SK-N-SH treated with all-trans-retinoic acid at 6 μM for 48 hours (cell line): ENCODE results near the gene RBBP9.

Experiments
- ATAC-seq: fragments of 200-7000 bp; cut with Tn5 transposase; 3 replicates; pipeline ENCODE4 v1.9.1; 2020; ENCODE audit warnings: mild to moderate bottlenecking, moderate library complexity
- ARNTL ChIP-seq: fragments of 450-650 bp; formaldehyde crosslinking; IDR thresholded peaks from 2 replicates; pipeline ENCODE4 v1.5.0; 2020; ENCODE audit warnings: low read depth, mild to moderate bottlenecking, moderate library complexity, borderline replicate concordance
- BACH2 ChIP-seq: fragments of 250-450 bp; sonication (Bioruptor Pico); IDR thresholded peaks from 2 replicates; pipeline ENCODE4 v1.9.0; 2021; ENCODE audit warnings: mild to moderate bottlenecking, borderline replicate concordance
- CSDC2 ChIP-seq: fragments of 250-450 bp; sonication (Bioruptor Pico); IDR thresholded peaks from 2 replicates; pipeline ENCODE4 v1.5.0; 2020; ENCODE audit warnings: mild to moderate bottlenecking, moderate library complexity
- ESRRG ChIP-seq: fragments of 250-450 bp; sonication (Bioruptor Pico); IDR thresholded peaks from 2 replicates; pipeline ENCODE4 v1.6.1; 2021; ENCODE audit warnings: mild to moderate bottlenecking
- GLIS3 ChIP-seq: fragments of 250-450 bp; sonication (Bioruptor Pico); IDR thresholded peaks from 2 replicates; pipeline ENCODE4 v1.5.0; 2020; ENCODE audit warnings: mild to moderate bottlenecking, moderate library complexity
- ISL1 ChIP-seq: fragments of 250-450 bp; sonication (Bioruptor Pico); IDR thresholded peaks from 2 replicates; pipeline ENCODE4 v2.1.2; 2022; ENCODE audit warnings: mild to moderate bottlenecking, moderate library complexity
- OSR1 ChIP-seq: fragments of 250-450 bp; sonication (Bioruptor Pico); IDR thresholded peaks from 2 replicates; pipeline ENCODE4 v1.8.0; 2022; ENCODE audit warnings: moderate library complexity, mild to moderate bottlenecking, inconsistent platforms
- PPARA ChIP-seq: fragments of 250-450 bp; sonication (Bioruptor Pico); IDR thresholded peaks from 2 replicates; pipeline ENCODE4 v1.5.0; 2020; ENCODE audit warnings: mild to moderate bottlenecking, borderline replicate concordance
- RARB ChIP-seq: fragments of 250-450 bp; sonication (Bioruptor Pico); IDR thresholded peaks from 2 replicates; pipeline ENCODE4 v1.8.0; 2021; ENCODE audit warnings: mild to moderate bottlenecking, moderate library complexity
- SNAI2 ChIP-seq: fragments of 250-450 bp; sonication (Bioruptor Pico); IDR thresholded peaks from 2 replicates; pipeline ENCODE4 v1.5.0; 2020; ENCODE audit warnings: mild to moderate bottlenecking, moderate library complexity
- TCF4 ChIP-seq: fragments of 250-450 bp; sonication (Bioruptor Pico); IDR thresholded peaks from 2 replicates; pipeline ENCODE4 v1.8.0; 2021; ENCODE audit warnings: mild to moderate bottlenecking, moderate library complexity, borderline replicate concordance
- TOX ChIP-seq: fragments of 250-450 bp; sonication (Bioruptor Pico); IDR thresholded peaks from 2 replicates; pipeline ENCODE4 v1.8.0; 2021; ENCODE audit warnings: mild to moderate bottlenecking, moderate library complexity, borderline replicate concordance
- ZC3H10 ChIP-seq: fragments of 250-450 bp; sonication (Bioruptor Pico); IDR thresholded peaks from 2 replicates; pipeline ENCODE4 v1.5.1; 2021; ENCODE audit warnings: mild to moderate bottlenecking, moderate library complexity
- ZFP3 ChIP-seq: fragments of 250-450 bp; sonication (Bioruptor Pico); IDR thresholded peaks from 2 replicates; pipeline ENCODE4 v1.5.0; 2020; ENCODE audit warnings: mild to moderate bottlenecking, moderate library complexity
- ZFP30 ChIP-seq: fragments of 450-650 bp; formaldehyde crosslinking; IDR thresholded peaks from 2 replicates; pipeline ENCODE4 v1.5.0; 2022; ENCODE audit warnings: mild to moderate bottlenecking, moderate library complexity
- ZNF565 ChIP-seq: fragments of 450-650 bp; formaldehyde crosslinking; conservative IDR thresholded peaks from 2 replicates; pipeline ENCODE4 v1.5.0; 2020; ENCODE audit warnings: low read depth, mild to moderate bottlenecking, moderate library complexity
- ZNF70 ChIP-seq: fragments of 450-650 bp; formaldehyde crosslinking; IDR thresholded peaks from 2 replicates; pipeline ENCODE4 v1.5.0; 2020; ENCODE audit warnings: mild to moderate bottlenecking, moderate library complexity
- ZNF8 ChIP-seq: fragments of 450-650 bp; formaldehyde crosslinking; IDR thresholded peaks from 2 replicates; pipeline ENCODE4 v1.5.0; 2020; ENCODE audit warnings: mild to moderate bottlenecking, moderate library complexity
- TF ChIP-seq, protein P1 (sequence below): fragments of 250-450 bp; sonication (Bioruptor Pico); IDR thresholded peaks from 2 replicates; pipeline ENCODE4 v1.5.0; 2020; ENCODE audit warnings: mild to moderate bottlenecking, moderate library complexity
- TF ChIP-seq, protein P2 (sequence below): fragments of 250-450 bp; sonication (Bioruptor Pico); IDR thresholded peaks from 2 replicates; pipeline ENCODE4 v1.8.0; 2021; ENCODE audit warnings: low read depth, mild to moderate bottlenecking, moderate library complexity, borderline replicate concordance
- TF ChIP-seq, protein P3 (sequence below): fragments of 250-450 bp; sonication (Bioruptor Pico); IDR thresholded peaks from 2 replicates; pipeline ENCODE4 v1.5.1; 2021; ENCODE audit warnings: mild to moderate bottlenecking, moderate library complexity
- TF ChIP-seq, protein P4 (sequence below): fragments of 250-450 bp; sonication (Bioruptor Pico); IDR thresholded peaks from 2 replicates; pipeline ENCODE4 v1.8.0; 2020; ENCODE audit warnings: mild to moderate bottlenecking, moderate library complexity, borderline replicate concordance

RBBP9 gene

DNA sequence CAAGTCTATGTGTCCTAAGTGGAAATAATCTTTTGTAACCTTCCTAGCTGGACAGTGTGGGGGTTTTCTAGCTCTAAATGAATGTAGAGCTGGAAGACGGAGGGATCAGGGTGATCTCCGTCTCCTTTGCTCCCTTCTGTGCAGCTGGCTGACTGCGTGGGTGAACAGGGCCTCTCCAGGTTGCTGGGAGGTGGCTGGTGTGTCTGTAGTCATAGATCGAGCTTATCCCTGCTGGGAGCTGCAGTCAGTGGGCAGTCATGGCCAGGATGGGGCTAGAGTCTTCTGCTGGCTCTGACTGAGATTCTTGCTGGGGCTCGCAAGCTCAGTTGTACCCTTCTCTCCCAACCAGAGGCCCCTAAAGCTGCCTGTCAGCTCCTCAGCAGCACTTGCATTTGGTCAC is 17.1 kb upstream of the RBBP9 start:
- no peak for TF ChIP-seq OSR1 (CRISPR knock-in tag)
- no peak for TF ChIP-seq BACH2
- no peak for TF ChIP-seq ZC3H10 (CRISPR knock-in tag)
- TF ChIP-seq ZNF565 (CRISPR knock-in tag) = no peak
- TF ChIP-seq ZNF8 (CRISPR knock-in tag) = no peak
- TF ChIP-seq, protein P1, sequence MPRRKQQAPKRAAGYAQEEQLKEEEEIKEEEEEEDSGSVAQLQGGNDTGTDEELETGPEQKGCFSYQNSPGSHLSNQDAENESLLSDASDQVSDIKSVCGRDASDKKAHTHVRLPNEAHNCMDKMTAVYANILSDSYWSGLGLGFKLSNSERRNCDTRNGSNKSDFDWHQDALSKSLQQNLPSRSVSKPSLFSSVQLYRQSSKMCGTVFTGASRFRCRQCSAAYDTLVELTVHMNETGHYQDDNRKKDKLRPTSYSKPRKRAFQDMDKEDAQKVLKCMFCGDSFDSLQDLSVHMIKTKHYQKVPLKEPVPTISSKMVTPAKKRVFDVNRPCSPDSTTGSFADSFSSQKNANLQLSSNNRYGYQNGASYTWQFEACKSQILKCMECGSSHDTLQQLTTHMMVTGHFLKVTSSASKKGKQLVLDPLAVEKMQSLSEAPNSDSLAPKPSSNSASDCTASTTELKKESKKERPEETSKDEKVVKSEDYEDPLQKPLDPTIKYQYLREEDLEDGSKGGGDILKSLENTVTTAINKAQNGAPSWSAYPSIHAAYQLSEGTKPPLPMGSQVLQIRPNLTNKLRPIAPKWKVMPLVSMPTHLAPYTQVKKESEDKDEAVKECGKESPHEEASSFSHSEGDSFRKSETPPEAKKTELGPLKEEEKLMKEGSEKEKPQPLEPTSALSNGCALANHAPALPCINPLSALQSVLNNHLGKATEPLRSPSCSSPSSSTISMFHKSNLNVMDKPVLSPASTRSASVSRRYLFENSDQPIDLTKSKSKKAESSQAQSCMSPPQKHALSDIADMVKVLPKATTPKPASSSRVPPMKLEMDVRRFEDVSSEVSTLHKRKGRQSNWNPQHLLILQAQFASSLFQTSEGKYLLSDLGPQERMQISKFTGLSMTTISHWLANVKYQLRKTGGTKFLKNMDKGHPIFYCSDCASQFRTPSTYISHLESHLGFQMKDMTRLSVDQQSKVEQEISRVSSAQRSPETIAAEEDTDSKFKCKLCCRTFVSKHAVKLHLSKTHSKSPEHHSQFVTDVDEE (CRISPR knock-in tag) = no peak
- no peak for TF ChIP-seq TCF4 (CRISPR knock-in tag)
- no peak for TF ChIP-seq RARB
- no peak for TF ChIP-seq CSDC2 (CRISPR knock-in tag)
- no peak for TF ChIP-seq ESRRG
- no peak for TF ChIP-seq SNAI2 (CRISPR knock-in tag)
- no peak for TF ChIP-seq ARNTL (CRISPR knock-in tag)
- TF ChIP-seq, protein P2, sequence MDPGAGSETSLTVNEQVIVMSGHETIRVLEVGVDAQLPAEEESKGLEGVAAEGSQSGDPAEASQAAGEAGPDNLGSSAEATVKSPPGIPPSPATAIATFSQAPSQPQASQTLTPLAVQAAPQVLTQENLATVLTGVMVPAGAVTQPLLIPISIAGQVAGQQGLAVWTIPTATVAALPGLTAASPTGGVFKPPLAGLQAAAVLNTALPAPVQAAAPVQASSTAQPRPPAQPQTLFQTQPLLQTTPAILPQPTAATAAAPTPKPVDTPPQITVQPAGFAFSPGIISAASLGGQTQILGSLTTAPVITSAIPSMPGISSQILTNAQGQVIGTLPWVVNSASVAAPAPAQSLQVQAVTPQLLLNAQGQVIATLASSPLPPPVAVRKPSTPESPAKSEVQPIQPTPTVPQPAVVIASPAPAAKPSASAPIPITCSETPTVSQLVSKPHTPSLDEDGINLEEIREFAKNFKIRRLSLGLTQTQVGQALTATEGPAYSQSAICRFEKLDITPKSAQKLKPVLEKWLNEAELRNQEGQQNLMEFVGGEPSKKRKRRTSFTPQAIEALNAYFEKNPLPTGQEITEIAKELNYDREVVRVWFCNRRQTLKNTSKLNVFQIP (CRISPR knock-in tag) = no peak
- no peak for TF ChIP-seq ISL1 (CRISPR knock-in tag)
- TF ChIP-seq GLIS3 (CRISPR knock-in tag) = no peak
- TF ChIP-seq ZFP30 (CRISPR knock-in tag) = no peak
- TF ChIP-seq, protein P3, sequence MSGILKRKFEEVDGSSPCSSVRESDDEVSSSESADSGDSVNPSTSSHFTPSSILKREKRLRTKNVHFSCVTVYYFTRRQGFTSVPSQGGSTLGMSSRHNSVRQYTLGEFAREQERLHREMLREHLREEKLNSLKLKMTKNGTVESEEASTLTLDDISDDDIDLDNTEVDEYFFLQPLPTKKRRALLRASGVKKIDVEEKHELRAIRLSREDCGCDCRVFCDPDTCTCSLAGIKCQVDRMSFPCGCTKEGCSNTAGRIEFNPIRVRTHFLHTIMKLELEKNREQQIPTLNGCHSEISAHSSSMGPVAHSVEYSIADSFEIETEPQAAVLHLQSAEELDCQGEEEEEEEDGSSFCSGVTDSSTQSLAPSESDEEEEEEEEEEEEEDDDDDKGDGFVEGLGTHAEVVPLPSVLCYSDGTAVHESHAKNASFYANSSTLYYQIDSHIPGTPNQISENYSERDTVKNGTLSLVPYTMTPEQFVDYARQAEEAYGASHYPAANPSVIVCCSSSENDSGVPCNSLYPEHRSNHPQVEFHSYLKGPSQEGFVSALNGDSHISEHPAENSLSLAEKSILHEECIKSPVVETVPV (CRISPR knock-in tag) = no peak
- ATAC-seq = no peak

DNA sequence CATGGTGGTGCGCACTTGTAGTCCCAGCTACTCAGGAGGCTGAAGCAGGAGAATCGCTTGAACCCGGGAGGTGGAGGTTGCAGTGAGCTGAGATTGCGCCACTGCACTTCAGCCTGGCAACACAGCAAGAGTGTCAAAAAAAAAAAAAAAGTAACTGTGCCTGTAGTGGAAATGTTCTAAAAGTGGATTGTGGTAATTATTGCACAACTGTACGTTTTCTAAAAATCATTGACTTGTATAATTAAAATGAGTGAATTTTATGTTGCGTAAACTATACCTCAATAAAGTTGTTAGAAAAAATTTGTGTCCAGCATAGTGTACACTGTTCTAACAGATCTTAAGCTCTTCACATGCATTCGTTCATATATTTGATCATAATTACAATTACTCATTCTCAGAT is 16.2 kb upstream of the RBBP9 start:
- ATAC-seq = no peak
- no peak for TF ChIP-seq ZC3H10 (CRISPR knock-in tag)
- no peak for TF ChIP-seq ZNF8 (CRISPR knock-in tag)
- no peak for TF ChIP-seq CSDC2 (CRISPR knock-in tag)
- no peak for TF ChIP-seq ZNF70 (CRISPR knock-in tag)
- TF ChIP-seq, protein P2 (CRISPR knock-in tag) = no peak
- no peak for TF ChIP-seq ZFP3 (CRISPR knock-in tag)
- TF ChIP-seq PPARA (CRISPR knock-in tag) = no peak
- no peak for TF ChIP-seq ZNF565 (CRISPR knock-in tag)
- no peak for TF ChIP-seq TOX (CRISPR knock-in tag)
- no peak for TF ChIP-seq SNAI2 (CRISPR knock-in tag)
- TF ChIP-seq, protein P4, sequence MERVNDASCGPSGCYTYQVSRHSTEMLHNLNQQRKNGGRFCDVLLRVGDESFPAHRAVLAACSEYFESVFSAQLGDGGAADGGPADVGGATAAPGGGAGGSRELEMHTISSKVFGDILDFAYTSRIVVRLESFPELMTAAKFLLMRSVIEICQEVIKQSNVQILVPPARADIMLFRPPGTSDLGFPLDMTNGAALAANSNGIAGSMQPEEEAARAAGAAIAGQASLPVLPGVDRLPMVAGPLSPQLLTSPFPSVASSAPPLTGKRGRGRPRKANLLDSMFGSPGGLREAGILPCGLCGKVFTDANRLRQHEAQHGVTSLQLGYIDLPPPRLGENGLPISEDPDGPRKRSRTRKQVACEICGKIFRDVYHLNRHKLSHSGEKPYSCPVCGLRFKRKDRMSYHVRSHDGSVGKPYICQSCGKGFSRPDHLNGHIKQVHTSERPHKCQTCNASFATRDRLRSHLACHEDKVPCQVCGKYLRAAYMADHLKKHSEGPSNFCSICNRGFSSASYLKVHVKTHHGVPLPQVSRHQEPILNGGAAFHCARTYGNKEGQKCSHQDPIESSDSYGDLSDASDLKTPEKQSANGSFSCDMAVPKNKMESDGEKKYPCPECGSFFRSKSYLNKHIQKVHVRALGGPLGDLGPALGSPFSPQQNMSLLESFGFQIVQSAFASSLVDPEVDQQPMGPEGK (CRISPR knock-in tag) = no peak
- no peak for TF ChIP-seq OSR1 (CRISPR knock-in tag)
- no peak for TF ChIP-seq ISL1 (CRISPR knock-in tag)
- no peak for TF ChIP-seq ARNTL (CRISPR knock-in tag)
- no peak for TF ChIP-seq RARB
- no peak for TF ChIP-seq ZFP30 (CRISPR knock-in tag)
- TF ChIP-seq, protein P3 (CRISPR knock-in tag) = no peak
- TF ChIP-seq, protein P1 (CRISPR knock-in tag) = no peak
- TF ChIP-seq BACH2 = no peak
- TF ChIP-seq, all 23 proteins: peak for 0
